Glutamatergic neuron (in vitro differentiated cells): ENCODE results near the gene ERFE. TPM values are rescaled to one million over a fixed set of nuclear protein-coding genes. Genes with fewer than 3 reads are reported as not detected.

Experiments used
- DNase-seq: peaks from one replicate; pipeline ENCODE4 v3.0.0; 2022
- H3K27ac Mint-ChIP-seq: one replicate; pipeline ENCODE4 v1.8.0; 2020; ENCODE audit warnings: mild to moderate bottlenecking, mixed read lengths, inconsistent platforms; ENCODE audit not compliant: unreplicated experiment
- H3K27me3 Mint-ChIP-seq: one replicate; pipeline ENCODE4 v1.8.0; 2020; ENCODE audit warnings: mild to moderate bottlenecking, moderate library complexity, mixed read lengths, inconsistent platforms; ENCODE audit not compliant: unreplicated experiment
- H3K36me3 Mint-ChIP-seq: one replicate; pipeline ENCODE4 v1.8.0; 2020; ENCODE audit warnings: mild to moderate bottlenecking, mixed read lengths, inconsistent platforms; ENCODE audit not compliant: unreplicated experiment
- H3K4me1 Mint-ChIP-seq: one replicate; pipeline ENCODE4 v1.8.0; 2020; ENCODE audit warnings: mild to moderate bottlenecking, low read depth, mixed read lengths, inconsistent platforms; ENCODE audit not compliant: unreplicated experiment
- H3K4me3 Mint-ChIP-seq: one replicate; pipeline ENCODE4 v1.8.0; 2020; ENCODE audit warnings: mild to moderate bottlenecking, mixed read lengths, inconsistent platforms; ENCODE audit not compliant: unreplicated experiment
- H3K9me3 Mint-ChIP-seq: one replicate; pipeline ENCODE4 v1.8.0; 2020; ENCODE audit warnings: mild to moderate bottlenecking, moderate library complexity, mixed read lengths, inconsistent platforms; ENCODE audit not compliant: unreplicated experiment
- total RNA-seq: library from RNA; stranded (reverse); fragmentation: NEBNext Ultra II Directional; extraction: Animal tissue kit (Norgen Biotek cat#: 25700); gene quantifications from one replicate; pipeline ENCODE4 v1.2.1, GENCODE V29; 2021; ENCODE audit not compliant: unreplicated experiment
- TF ChIP-seq, protein P1 (sequence below): fragments of 200-600 bp; sonication (generic); IDR thresholded peaks from one replicate; pipeline ENCODE4 v1.5.0; 2021; ENCODE audit not compliant: partially characterized antibody, unreplicated experiment

ERFE gene
- total RNA-seq, 1 donor from 2014 or later, result 12.2 TPM

DNA sequence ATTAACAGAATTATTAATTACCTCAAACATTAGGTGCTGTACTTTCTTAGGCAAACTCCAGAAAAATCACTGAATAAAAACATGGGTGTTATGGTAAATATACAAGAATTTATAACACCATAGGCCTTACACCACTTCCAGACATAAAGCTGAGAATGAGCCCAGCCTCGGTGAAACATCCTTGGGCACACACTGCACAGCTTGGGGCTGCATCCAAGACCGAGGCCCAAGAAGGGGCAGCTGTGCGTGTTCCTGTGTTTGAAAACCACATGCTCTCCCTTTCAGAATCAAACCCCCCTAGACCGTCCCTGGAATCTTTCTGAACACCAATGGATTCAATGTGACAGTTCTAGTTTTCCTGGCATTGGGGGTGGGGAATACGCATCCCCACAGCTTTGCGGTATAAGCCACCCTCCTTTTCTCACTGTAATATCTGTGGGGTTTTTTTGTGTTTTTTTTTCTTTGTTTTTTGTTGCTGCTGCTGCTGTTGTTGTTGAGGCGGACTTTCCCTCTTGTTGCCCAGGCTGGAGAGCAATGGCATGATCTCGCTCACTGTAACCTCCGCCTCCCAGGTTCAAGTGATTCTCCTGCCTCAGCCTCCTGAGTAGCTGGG lies 12.9 kb downstream of the ERFE start:
- Mint-ChIP-seq H3K27ac (no peak overlapping the region), H3K27me3 (peaks cover 7% of the 10 kb centered on the region), H3K4me3 (no peak overlapping the region), H3K9me3 (peaks cover 3% of the 10 kb centered on the region), H3K4me1 (peaks cover 3% of the 10 kb centered on the region), H3K36me3 (no peaks in the 10 kb centered on the region)
- TF ChIP-seq, protein P1, sequence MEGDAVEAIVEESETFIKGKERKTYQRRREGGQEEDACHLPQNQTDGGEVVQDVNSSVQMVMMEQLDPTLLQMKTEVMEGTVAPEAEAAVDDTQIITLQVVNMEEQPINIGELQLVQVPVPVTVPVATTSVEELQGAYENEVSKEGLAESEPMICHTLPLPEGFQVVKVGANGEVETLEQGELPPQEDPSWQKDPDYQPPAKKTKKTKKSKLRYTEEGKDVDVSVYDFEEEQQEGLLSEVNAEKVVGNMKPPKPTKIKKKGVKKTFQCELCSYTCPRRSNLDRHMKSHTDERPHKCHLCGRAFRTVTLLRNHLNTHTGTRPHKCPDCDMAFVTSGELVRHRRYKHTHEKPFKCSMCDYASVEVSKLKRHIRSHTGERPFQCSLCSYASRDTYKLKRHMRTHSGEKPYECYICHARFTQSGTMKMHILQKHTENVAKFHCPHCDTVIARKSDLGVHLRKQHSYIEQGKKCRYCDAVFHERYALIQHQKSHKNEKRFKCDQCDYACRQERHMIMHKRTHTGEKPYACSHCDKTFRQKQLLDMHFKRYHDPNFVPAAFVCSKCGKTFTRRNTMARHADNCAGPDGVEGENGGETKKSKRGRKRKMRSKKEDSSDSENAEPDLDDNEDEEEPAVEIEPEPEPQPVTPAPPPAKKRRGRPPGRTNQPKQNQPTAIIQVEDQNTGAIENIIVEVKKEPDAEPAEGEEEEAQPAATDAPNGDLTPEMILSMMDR, result no peak
- DNase-seq, result no peak

DNA sequence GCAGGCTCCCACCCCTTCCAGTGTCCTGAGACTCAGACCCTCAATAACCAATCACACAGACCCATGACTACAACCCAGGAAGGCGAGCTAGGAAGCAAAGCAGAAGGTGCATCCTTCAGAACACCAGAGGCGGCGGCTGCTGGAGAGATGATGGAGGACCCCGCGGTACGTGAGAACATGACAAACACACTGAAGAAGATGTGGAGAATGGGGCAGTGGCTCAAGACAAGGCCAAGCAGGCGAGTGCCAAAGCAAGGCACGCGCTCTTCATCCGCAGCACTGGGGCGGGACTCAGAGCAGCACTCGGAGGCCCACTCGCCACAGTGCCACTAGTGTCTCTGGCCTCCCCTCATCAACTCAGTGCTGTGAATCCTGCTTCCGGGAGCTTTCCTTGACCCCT lies 13.7 kb downstream of the ERFE start:
- Mint-ChIP-seq H3K36me3 (no peaks in the 10 kb centered on the region), H3K9me3 (peaks cover 3% of the 10 kb centered on the region), H3K4me3 (no peak overlapping the region), H3K27ac (no peak overlapping the region), H3K27me3 (peaks cover 7% of the 10 kb centered on the region), H3K4me1 (peaks cover 3% of the 10 kb centered on the region)
- TF ChIP-seq, protein P1, result no peak
- no peak for DNase-seq

DNA sequence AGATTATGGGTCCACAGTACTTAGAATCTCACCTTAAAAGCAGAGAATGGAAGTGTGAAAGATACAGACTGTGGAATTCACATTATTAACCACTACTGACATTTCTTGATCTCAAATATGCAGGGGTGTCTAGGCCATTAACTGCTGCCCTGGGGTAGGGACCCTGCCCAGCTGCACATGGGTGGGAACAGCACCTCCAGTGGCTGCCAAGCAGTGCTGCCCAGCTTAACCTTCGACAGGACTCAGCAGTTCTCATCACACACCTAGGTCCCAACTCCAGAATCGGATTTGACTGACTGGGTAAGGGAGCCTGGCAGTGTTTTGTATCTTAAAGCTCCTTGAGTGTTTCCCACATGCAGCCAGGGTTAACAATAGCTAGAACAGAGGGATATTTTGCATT lies 14.9 kb downstream of the ERFE start:
- H3K4me1 Mint-ChIP-seq, result peaks cover 3% of the 10 kb centered on the region
- no peak for DNase-seq
- H3K36me3 Mint-ChIP-seq, result no peaks in the 10 kb centered on the region
- H3K27ac Mint-ChIP-seq, result no peak overlapping the region
- peaks cover 4% of the 10 kb centered on the region for H3K27me3 Mint-ChIP-seq
- TF ChIP-seq, protein P1, result no peak
- no peak overlapping the region for H3K4me3 Mint-ChIP-seq
- peaks cover 3% of the 10 kb centered on the region for H3K9me3 Mint-ChIP-seq

- Mint-ChIP-seq H3K36me3 (no peaks in the 10 kb centered on the region), H3K27me3 (peaks cover 2% of the 10 kb centered on the region), H3K4me1 (peaks cover 3% of the 10 kb centered on the region), H3K27ac (no peak overlapping the region), H3K4me3 (no peak overlapping the region), H3K9me3 (peaks cover 3% of the 10 kb centered on the region)
- TF ChIP-seq, protein P1, result no peak
- no peak for DNase-seq
Measured at GRCh38 chr2:238174291-238174690, 15.5 kb downstream of the ERFE start.

GRCh38 chr2:238174701-238175100 lies 15.9 kb downstream of the ERFE start:
- H3K4me3 Mint-ChIP-seq, result no peak overlapping the region
- H3K9me3 Mint-ChIP-seq, result peaks cover 3% of the 10 kb centered on the region
- H3K36me3 Mint-ChIP-seq, result no peaks in the 10 kb centered on the region
- TF ChIP-seq, protein P1, result no peak
- no peak overlapping the region for H3K27ac Mint-ChIP-seq
- peaks cover 2% of the 10 kb centered on the region for H3K27me3 Mint-ChIP-seq
- no peak for DNase-seq
- peaks cover 3% of the 10 kb centered on the region for H3K4me1 Mint-ChIP-seq
